AG04450 (cell line): ENCODE data around the gene TUB. TPM values are rescaled to one million over a fixed set of nuclear protein-coding genes. Genes with fewer than 3 reads are reported as not detected.

Experiments used
- CTCF ChIA-PET: fragments of 300-600, 350-600 bp; formaldehyde crosslinking; extraction: SDS; loops from one replicate; lab custom pipeline; 2022; ENCODE audit warnings: antibody characterized with exemption, inconsistent platforms; lab: Charles Lee
- POLR2A ChIA-PET: fragments of 350-600 bp; formaldehyde crosslinking; extraction: SDS; loops from one replicate; lab custom pipeline; 2021; ENCODE audit warnings: antibody characterized with exemption, inconsistent platforms; lab: Yijun Ruan, JAX
- DNase-seq: peaks from one replicate; pipeline ENCODE4 v3.0.0-alpha.2; 2011; ENCODE audit warnings: low read depth, low spot score
- H3K27ac ChIP-seq: one replicate; pipeline ENCODE4 v1.5.1; 2012; ENCODE audit warnings: low read depth, low read length, control low read depth
- H3K27me3 ChIP-seq: one replicate; pipeline ENCODE4 v1.6.0; 2012; ENCODE audit warnings: low read length; ENCODE audit not compliant: control insufficient read depth, insufficient read depth
- H3K4me3 ChIP-seq: 2 replicates; pipeline ENCODE4 v1.5.1; 2011; ENCODE audit warnings: mild to moderate bottlenecking, low read depth, low read length, control low read depth
- H3K9me3 ChIP-seq: 2 replicates; pipeline ENCODE4 v1.5.1; 2012; ENCODE audit warnings: low read length; ENCODE audit not compliant: control insufficient read depth, insufficient read depth
- CTCF ChIP-seq: IDR thresholded peaks from 2 replicates; pipeline ENCODE4 v1.5.1; 2011; ENCODE audit warnings: low read depth, low read length, control low read depth, inconsistent platforms
- polyA plus RNA-seq: library from polyadenylated mRNA; depleted of rRNA; stranded (reverse); fragments of >200 nt; gene quantifications from 2 replicates; pipeline ENCODE4 v1.2.3, GENCODE V29; 2011

Gene TUB
- polyA plus RNA-seq, 1 experiment, result 13.9 TPM

DNA sequence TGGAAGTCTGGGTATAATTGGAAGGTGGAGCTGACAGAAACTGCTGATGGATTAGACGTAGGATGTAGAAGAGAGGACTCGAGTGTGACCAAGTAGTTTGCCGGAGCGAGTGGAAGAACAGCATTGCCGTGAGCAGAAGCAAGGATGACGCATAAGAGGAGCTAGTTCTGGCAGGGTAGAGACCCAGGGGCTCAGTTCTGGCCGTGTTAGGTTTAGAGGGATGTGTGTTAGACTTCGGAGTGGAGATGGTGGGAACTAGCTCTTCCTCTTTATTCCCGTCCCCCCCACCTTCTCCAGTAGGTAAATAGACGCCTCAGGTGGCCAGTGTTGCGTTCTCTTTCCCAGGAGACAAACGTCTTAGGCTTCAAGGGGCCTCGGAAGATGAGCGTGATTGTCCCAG, 19.1 kb downstream of the TUB start:
- DNase-seq, result no peak
- Histone ChIP-seq H3K4me3 (no peak overlapping the region), H3K9me3 (no peaks in the 10 kb centered on the region), H3K27ac (no peak overlapping the region), H3K27me3 (no peaks in the 10 kb centered on the region)
- POLR2A ChIA-PET, result interaction anchor here (1.0 kb wide), 1 partner anchor 94 kb away, joined by 4 read pairs; no protein-coding TSS in a partner anchor
- CTCF ChIA-PET, result interaction anchor here (0.8 to 21.0 kb wide), 30 partner anchors 9 to 1003 kb away, joined by 3 to 992 read pairs (median 16); partner anchors contain the start of genes EIF3F and TUB
- TF ChIP-seq CTCF, result no peak

DNA sequence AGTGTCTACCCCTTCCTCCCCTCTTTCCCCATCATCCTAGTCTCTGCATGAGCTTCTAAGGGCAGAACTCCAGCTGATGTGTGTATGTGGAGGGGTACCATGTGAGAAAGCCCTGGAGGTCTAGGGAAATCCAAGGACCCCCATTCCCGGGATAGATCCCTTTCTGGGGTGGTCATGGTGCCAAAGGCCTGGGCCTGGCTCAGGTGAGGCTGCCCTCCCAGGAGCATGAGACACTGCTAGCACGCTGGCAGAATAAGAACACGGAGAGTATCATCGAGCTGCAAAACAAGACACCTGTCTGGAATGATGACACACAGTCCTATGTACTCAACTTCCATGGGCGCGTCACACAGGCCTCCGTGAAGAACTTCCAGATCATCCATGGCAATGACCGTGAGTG, 19.6 kb downstream of the TUB start:
- no peak for DNase-seq
- H3K27me3 ChIP-seq, result no peaks in the 10 kb centered on the region
- no peaks in the 10 kb centered on the region for H3K9me3 ChIP-seq
- no peak for TF ChIP-seq CTCF
- ChIA-PET CTCF (interaction anchor here (1.1 to 21.0 kb wide), 19 partner anchors 10 to 195 kb away, joined by 3 to 992 read pairs (median 20); partner anchors contain the start of genes EIF3F and TUB), POLR2A (no interaction called here)
- H3K4me3 ChIP-seq, result no peak overlapping the region
- H3K27ac ChIP-seq, result no peak overlapping the region

- H3K9me3 ChIP-seq, result no peaks in the 10 kb centered on the region
- no peak for DNase-seq
- no peaks in the 10 kb centered on the region for H3K27me3 ChIP-seq
- H3K27ac ChIP-seq, result no peak overlapping the region
- no peak overlapping the region for H3K4me3 ChIP-seq
- ChIA-PET POLR2A (no interaction called here), CTCF (interaction anchor here (0.7 to 21.0 kb wide), 4 partner anchors 11 to 114 kb away, joined by 3 to 992 read pairs (median 220); partner anchors contain the start of gene EIF3F)
- TF ChIP-seq CTCF, result no peak
Observed at GRCh38 chr11:8101421-8101820, 20.4 kb downstream of the TUB start.

DNA sequence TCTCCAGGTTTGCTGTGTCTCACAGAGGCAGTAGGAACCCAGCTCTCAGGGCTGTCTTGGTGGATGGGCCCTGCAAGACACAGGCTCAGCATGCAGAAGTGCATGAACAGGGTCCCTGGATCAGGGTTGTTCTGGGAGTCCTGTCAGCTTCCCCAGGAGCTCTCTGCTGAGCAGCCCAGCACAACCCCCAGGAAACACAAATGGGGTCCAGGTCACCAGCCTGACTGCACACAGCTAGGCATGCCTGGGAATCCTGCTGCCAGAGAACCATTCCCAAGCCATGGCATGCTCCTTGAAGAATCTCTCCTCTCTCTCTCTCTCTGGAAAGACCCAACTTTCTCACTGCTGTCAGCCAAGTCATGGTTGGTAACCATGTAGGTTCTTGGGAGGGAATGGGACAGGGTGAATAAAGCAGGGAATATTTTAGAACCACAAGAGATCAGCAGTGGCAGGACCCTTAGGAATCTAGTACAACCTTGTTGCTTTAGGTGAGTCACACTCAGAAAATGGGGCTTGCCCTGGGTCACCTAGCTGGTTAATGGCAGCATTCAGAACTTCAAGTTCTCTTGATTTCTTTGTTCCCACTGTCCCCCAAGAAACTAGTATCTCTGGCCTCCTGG, 21.4 kb downstream of the TUB start:
- Histone ChIP-seq H3K9me3 (no peaks in the 10 kb centered on the region), H3K27me3 (no peaks in the 10 kb centered on the region), H3K4me3 (no peak overlapping the region), H3K27ac (no peak overlapping the region)
- ChIA-PET CTCF (interaction anchor here (0.7 to 21.0 kb wide), 3 partner anchors 71 to 115 kb away, joined by 3 to 992 read pairs (median 384); partner anchors contain the start of gene EIF3F), POLR2A (no interaction called here)
- no peak for TF ChIP-seq CTCF
- no peak for DNase-seq

DNA sequence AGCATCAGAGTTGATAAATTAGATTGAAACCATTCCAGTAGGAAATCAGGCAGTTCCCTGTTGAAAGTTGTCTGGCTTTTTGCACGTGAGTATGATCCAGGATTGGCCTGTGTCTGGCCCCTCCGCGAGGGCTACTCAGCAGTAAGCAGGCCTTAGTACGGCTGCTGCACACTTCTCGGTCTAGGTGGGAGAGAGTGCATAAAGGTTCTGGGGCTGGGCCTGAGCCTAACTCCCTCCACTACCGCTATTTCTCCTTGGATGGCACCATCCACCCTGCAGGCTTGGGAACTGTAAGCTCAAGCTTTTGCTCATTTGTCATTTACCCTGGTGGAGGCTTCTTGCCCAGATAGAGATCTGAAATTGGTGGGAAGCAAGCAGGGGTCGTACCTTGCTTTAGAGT, 22.0 kb downstream of the TUB start:
- Histone ChIP-seq H3K4me3 (no peak overlapping the region), H3K9me3 (no peaks in the 10 kb centered on the region), H3K27me3 (no peaks in the 10 kb centered on the region), H3K27ac (no peak overlapping the region)
- CTCF ChIA-PET, result interaction anchor here (1.6 to 21.0 kb wide), 2 partner anchors 96 to 210 kb away, joined by 3 to 992 read pairs; no protein-coding TSS in a partner anchor
- no peak for TF ChIP-seq CTCF
- DNase-seq, result no peak
- POLR2A ChIA-PET, result no interaction called here
